Large intestine (tissue), 3 donors: ENCODE results near the gene C12orf60. TPM values are rescaled to one million over a fixed set of nuclear protein-coding genes. Genes with fewer than 3 reads are reported as not detected.

ENCODE experiments used
- DNase-seq, 2 donors: peaks; one replicate each; pipeline versions ENCODE4 v3.0.0 to v3.0.0-alpha.2; 2013
- H3K27ac ChIP-seq: one replicate; pipeline ENCODE4 v1.5.1; 2013; ENCODE audit warnings: low read length
- H3K27me3 ChIP-seq: 2 replicates; pipeline ENCODE4 v1.6.1; 2013; ENCODE audit warnings: low read length; ENCODE audit not compliant: control insufficient read depth, insufficient read depth
- H3K36me3 ChIP-seq: 2 replicates; pipeline ENCODE4 v1.6.1; 2013; ENCODE audit warnings: low read length; ENCODE audit not compliant: control insufficient read depth, insufficient read depth
- H3K4me1 ChIP-seq: one replicate; pipeline ENCODE4 v1.6.1; 2013; ENCODE audit warnings: low read length; ENCODE audit not compliant: control insufficient read depth, insufficient read depth
- H3K4me3 ChIP-seq: one replicate; pipeline ENCODE4 v1.5.1; 2013; ENCODE audit warnings: low read length
- H3K9me3 ChIP-seq: one replicate; pipeline ENCODE4 v1.6.1; 2013; ENCODE audit warnings: mild to moderate bottlenecking, low read depth, low read length, moderate library complexity; ENCODE audit not compliant: control insufficient read depth
- WGBS: methylation state at CpG from one replicate; pipeline ENCODE4 v1.1.5; 2013; ENCODE audit warnings: low lambda C conversion rate; ENCODE audit not compliant: insufficient coverage; 5-methylcytosine and 5-hydroxymethylcytosine counted together
- polyA plus RNA-seq: library from polyadenylated mRNA; unstranded; fragments of 120-200 nt; gene quantifications from one replicate; pipeline ENCODE4 v1.2.1, GENCODE V29; 2013

C12orf60 gene
- polyA plus RNA-seq, 1 donor = 1.8 TPM

DNA sequence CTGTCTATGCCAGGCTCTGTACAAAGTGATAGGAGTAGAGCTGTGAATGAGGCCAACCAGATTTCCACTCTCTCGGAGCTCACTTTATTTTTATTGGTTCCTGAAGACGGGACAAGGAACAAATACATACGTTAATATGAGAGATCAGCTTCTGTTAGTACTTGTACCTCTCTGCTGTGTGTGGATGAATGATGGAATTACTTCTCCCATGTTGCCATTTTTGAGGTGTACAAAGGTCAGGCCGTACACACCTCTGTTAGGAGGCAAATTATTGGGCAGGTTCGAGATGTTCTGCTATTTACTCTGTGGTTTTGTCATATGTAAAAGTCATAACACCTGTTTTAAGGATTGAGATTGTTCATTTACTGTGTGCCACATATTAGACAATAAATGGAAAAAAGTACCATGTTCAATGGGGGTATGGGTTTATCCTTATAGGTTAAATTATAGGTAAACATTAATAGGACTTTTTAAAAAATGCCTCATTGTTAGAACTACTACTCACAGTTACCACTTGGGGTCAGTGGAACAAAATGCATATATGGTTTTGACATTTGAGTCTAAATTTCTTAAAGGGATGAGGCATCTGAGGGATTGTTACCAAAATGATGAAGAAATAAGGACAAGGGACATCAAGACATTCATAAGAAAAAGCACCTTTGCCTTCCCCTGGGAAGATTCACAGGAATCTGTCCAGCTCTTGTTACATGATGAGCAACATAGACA lies 27.1 kb upstream of the C12orf60 start:
- Histone ChIP-seq H3K9me3 (no peaks in the 10 kb centered on the region), H3K27me3 (no peaks in the 10 kb centered on the region), H3K4me3 (no peak overlapping the region), H3K36me3 (no peaks in the 10 kb centered on the region), H3K27ac (peak overlapping the region; percentile 95), H3K4me1 (peaks cover 20% of the 10 kb centered on the region)
- 83% methylated on average over 1 of the region's 5 CpGs for WGBS
- DNase-seq = peak in 1 of 2 donors; percentile 19

GRCh38 chr12:14777271-14777670 lies 26.2 kb upstream of the C12orf60 start:
- Histone ChIP-seq H3K27ac (no peak overlapping the region), H3K9me3 (no peaks in the 10 kb centered on the region), H3K36me3 (no peaks in the 10 kb centered on the region), H3K4me1 (peaks cover 16% of the 10 kb centered on the region), H3K4me3 (no peak overlapping the region), H3K27me3 (no peaks in the 10 kb centered on the region)
- 0% methylated on average over 1 of the region's 3 CpGs for WGBS
- DNase-seq = peak in 1 of 2 donors; percentile 46

GRCh38 chr12:14779834-14780233 lies 23.6 kb upstream of the C12orf60 start:
- Histone ChIP-seq H3K27ac (no peak overlapping the region), H3K9me3 (no peaks in the 10 kb centered on the region), H3K27me3 (no peaks in the 10 kb centered on the region), H3K4me3 (no peak overlapping the region), H3K36me3 (no peaks in the 10 kb centered on the region), H3K4me1 (peaks cover 16% of the 10 kb centered on the region)
- WGBS = no CpG with 5 or more reads among the region's 2 CpGs
- no peak for DNase-seq

DNA sequence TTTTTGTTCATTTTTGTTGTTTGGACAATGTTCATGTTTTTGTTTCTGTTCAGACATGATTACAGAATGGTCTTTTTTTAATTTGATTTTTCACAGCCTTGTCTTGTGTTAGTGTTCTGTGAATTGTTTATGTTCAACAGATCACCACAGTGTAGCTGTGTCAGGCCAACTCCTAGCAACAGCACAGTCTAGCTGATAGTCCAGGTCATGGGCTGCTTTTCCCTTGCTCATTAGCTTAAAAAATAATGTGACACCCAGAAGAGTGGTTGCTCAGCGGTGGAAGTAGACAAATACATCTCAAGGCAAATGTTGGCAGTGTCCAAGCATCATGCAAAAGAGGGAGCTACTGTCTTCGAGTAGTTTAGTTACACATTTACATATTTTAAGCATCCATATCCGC lies 22.6 kb upstream of the C12orf60 start:
- no peak overlapping the region for H3K4me3 ChIP-seq
- H3K36me3 ChIP-seq = no peaks in the 10 kb centered on the region
- DNase-seq = no peak
- no CpG with 5 or more reads among the region's 3 CpGs for WGBS
- H3K27ac ChIP-seq = no peak overlapping the region
- peaks cover 15% of the 10 kb centered on the region for H3K4me1 ChIP-seq
- no peaks in the 10 kb centered on the region for H3K9me3 ChIP-seq
- no peaks in the 10 kb centered on the region for H3K27me3 ChIP-seq

DNA sequence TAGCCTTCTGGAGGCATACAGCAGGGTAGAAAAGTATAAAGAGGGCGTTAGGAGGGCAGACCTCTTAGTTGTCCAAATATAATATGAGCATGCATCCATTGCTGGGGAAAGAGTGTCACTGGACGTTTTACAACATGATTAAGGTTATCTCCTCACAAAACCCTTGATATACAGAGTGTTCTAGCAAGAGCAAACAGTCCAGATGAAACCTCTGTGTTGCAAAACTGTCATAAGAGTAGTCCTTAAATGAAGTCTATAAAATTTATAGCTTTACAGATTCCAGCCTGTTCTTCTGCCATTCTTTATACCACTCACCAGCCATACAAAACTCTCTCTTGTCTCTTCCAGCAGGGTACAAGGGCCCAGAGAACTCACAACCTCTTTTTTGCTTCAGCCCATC lies 21.9 kb upstream of the C12orf60 start:
- Histone ChIP-seq H3K27ac (no peak overlapping the region), H3K36me3 (peaks cover 3% of the 10 kb centered on the region), H3K27me3 (no peaks in the 10 kb centered on the region), H3K9me3 (no peaks in the 10 kb centered on the region), H3K4me1 (peaks cover 9% of the 10 kb centered on the region), H3K4me3 (no peak overlapping the region)
- DNase-seq = no peak
- no CpG with 5 or more reads among the region's 2 CpGs for WGBS

DNA sequence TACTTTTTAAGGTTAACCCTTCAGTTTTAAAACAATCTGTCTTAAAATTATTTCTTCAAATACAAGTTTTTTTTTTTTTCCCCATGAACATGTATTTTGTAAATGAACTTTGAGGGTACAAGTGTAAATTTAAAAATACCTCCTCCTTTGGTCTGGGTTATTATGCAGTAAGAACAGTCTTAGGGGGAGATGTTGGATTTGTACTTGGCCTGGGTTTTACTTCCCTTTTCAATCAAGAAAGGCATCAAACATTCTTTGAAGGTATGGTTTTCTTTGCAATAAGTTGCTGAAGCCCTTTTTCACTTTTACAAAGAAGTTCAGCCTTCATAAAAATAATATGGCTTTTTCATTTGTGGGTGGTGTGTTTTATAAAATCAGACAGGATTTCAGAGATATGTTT lies 20.7 kb upstream of the C12orf60 start:
- Histone ChIP-seq H3K4me3 (no peak overlapping the region), H3K36me3 (peaks cover 14% of the 10 kb centered on the region), H3K27me3 (no peaks in the 10 kb centered on the region), H3K27ac (no peak overlapping the region), H3K9me3 (no peaks in the 10 kb centered on the region), H3K4me1 (no peaks in the 10 kb centered on the region)
- no peak for DNase-seq

GRCh38 chr12:14784471-14784870 lies 19.0 kb upstream of the C12orf60 start:
- Histone ChIP-seq H3K36me3 (peaks cover 30% of the 10 kb centered on the region), H3K4me1 (no peaks in the 10 kb centered on the region), H3K27ac (no peak overlapping the region), H3K27me3 (no peaks in the 10 kb centered on the region), H3K9me3 (no peaks in the 10 kb centered on the region), H3K4me3 (no peak overlapping the region)
- no peak for DNase-seq
- WGBS = 100% methylated on average over 2 of the region's 2 CpGs

DNA sequence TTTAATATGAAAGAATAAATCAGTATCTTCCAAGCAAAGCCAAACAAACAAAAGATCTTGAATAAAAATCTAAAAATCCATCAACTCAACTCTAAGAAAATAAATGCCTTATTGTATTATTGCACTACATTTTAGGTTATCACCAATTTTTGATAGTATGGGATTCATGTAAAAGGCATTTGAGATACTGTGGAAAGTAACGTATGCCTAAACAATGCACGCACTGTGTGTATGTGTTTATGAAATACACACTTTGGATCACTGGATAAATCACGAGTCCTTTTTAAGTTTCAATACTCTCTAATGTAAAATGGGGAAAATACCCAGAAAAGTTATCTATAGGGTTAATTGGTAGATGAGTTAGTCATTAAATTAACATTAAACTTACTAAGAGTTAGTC lies 17.9 kb upstream of the C12orf60 start:
- no peak for DNase-seq
- no peaks in the 10 kb centered on the region for H3K27me3 ChIP-seq
- H3K4me3 ChIP-seq = no peak overlapping the region
- no peak overlapping the region for H3K27ac ChIP-seq
- no CpG with 5 or more reads among the region's 3 CpGs for WGBS
- H3K4me1 ChIP-seq = no peaks in the 10 kb centered on the region
- H3K9me3 ChIP-seq = no peaks in the 10 kb centered on the region
- peaks cover 38% of the 10 kb centered on the region for H3K36me3 ChIP-seq

GRCh38 chr12:14795028-14795448 lies 8.4 kb upstream of the C12orf60 start:
- DNase-seq = no peak
- no peak overlapping the region for H3K27ac ChIP-seq
- H3K4me1 ChIP-seq = no peaks in the 10 kb centered on the region
- WGBS = 92% methylated on average over 2 of the region's 4 CpGs
- peaks cover 68% of the 10 kb centered on the region for H3K36me3 ChIP-seq
- no peaks in the 10 kb centered on the region for H3K9me3 ChIP-seq
- no peak overlapping the region for H3K4me3 ChIP-seq
- H3K27me3 ChIP-seq = no peaks in the 10 kb centered on the region

- no peak for DNase-seq
- no peaks in the 10 kb centered on the region for H3K9me3 ChIP-seq
- H3K27me3 ChIP-seq = no peaks in the 10 kb centered on the region
- WGBS = no CpG with 5 or more reads among the region's 4 CpGs
- H3K36me3 ChIP-seq = peaks cover 18% of the 10 kb centered on the region
- peak overlapping the region; percentile 86 for H3K4me3 ChIP-seq
- H3K27ac ChIP-seq = no peak overlapping the region
- peaks cover 9% of the 10 kb centered on the region for H3K4me1 ChIP-seq
Observed at GRCh38 chr12:14802247-14802646, 1.2 kb upstream of the C12orf60 start.

- Histone ChIP-seq H3K27ac (peak overlapping the region; percentile 80), H3K4me1 (peaks cover 9% of the 10 kb centered on the region), H3K27me3 (no peaks in the 10 kb centered on the region), H3K4me3 (peak overlapping the region; percentile 86), H3K36me3 (peaks cover 14% of the 10 kb centered on the region), H3K9me3 (no peaks in the 10 kb centered on the region)
- no peak for DNase-seq
- WGBS = no CpG with 5 or more reads among the region's 7 CpGs
Observed at GRCh38 chr12:14802721-14803010, 804 bp upstream of the C12orf60 start.
